ENCODE measurements around the gene SEPTIN6. TPM values are rescaled to one million over a fixed set of nuclear protein-coding genes. Genes with fewer than 3 reads are reported as not detected.

The SEPTIN6 gene
- total RNA-seq, 1 experiment from 2014 or later = 7.7 TPM

GRCh38 chrX:119734897-119735339 is 42.0 kb upstream of the SEPTIN6 start:
- Mint-ChIP-seq H3K4me3 (ENCODE audit: low read depth, unreplicated experiment) (no peak overlapping the region), H3K4me1 (ENCODE audit: low read depth, unreplicated experiment) (no peaks in the 10 kb centered on the region), H3K9me3 (ENCODE audit: low read depth, unreplicated experiment) (no peaks in the 10 kb centered on the region), H3K36me3 (ENCODE audit: insufficient read depth, unreplicated experiment) (no peaks in the 10 kb centered on the region), H3K27me3 (ENCODE audit: unreplicated experiment) (peaks cover 38% of the 10 kb centered on the region), H3K27ac (ENCODE audit: unreplicated experiment) (no peak overlapping the region)
- CTCF ChIA-PET = no interaction called here
- intact Hi-C loops (cut with micrococcal nuclease; ENCODE audit: unreplicated experiment) = loop anchor here (5.0 kb wide), 1 partner anchor 218 kb away; no protein-coding TSS in a partner anchor
- no peak for TF ChIP-seq CTCF (IDR thresholded peaks at IDR 0.05; ENCODE audit: unreplicated experiment)
- no TSS peak for BruUV-seq (replicated peaks)
- DNase-seq = peak; percentile 13

- BruUV-seq (replicated peaks) = no TSS peak
- Mint-ChIP-seq H3K4me3 (ENCODE audit: low read depth, unreplicated experiment) (no peak overlapping the region), H3K36me3 (ENCODE audit: insufficient read depth, unreplicated experiment) (no peaks in the 10 kb centered on the region), H3K27ac (ENCODE audit: unreplicated experiment) (no peak overlapping the region), H3K9me3 (ENCODE audit: low read depth, unreplicated experiment) (no peaks in the 10 kb centered on the region), H3K4me1 (ENCODE audit: low read depth, unreplicated experiment) (no peaks in the 10 kb centered on the region), H3K27me3 (ENCODE audit: unreplicated experiment) (peaks cover 24% of the 10 kb centered on the region)
- CTCF ChIA-PET = interaction anchor here (0.7 to 3.1 kb wide), 5 partner anchors 15 to 1665 kb away, joined by 3 to 24 read pairs (median 4); no protein-coding TSS in a partner anchor
- intact Hi-C loops (cut with micrococcal nuclease; ENCODE audit: unreplicated experiment) = loop anchor here (1.0 to 5.0 kb wide), 3 partner anchors 119 to 212 kb away; partner anchors contain the start of gene NKRF
- DNase-seq = peak; percentile 68
- TF ChIP-seq CTCF (IDR thresholded peaks at IDR 0.05; ENCODE audit: unreplicated experiment) = peak; percentile 46
Measured at GRCh38 chrX:119729408-119730201, 36.6 kb upstream of the SEPTIN6 start.

GRCh38 chrX:119728487-119728886 is 35.5 kb upstream of the SEPTIN6 start:
- Mint-ChIP-seq H3K36me3 (ENCODE audit: insufficient read depth, unreplicated experiment) (no peaks in the 10 kb centered on the region), H3K27me3 (ENCODE audit: unreplicated experiment) (peaks cover 22% of the 10 kb centered on the region), H3K27ac (ENCODE audit: unreplicated experiment) (no peak overlapping the region), H3K9me3 (ENCODE audit: low read depth, unreplicated experiment) (no peaks in the 10 kb centered on the region), H3K4me1 (ENCODE audit: low read depth, unreplicated experiment) (no peaks in the 10 kb centered on the region), H3K4me3 (ENCODE audit: low read depth, unreplicated experiment) (no peak overlapping the region)
- intact Hi-C loops (cut with micrococcal nuclease; ENCODE audit: unreplicated experiment) = no loop called here
- CTCF ChIA-PET = interaction anchor here (0.6 to 3.1 kb wide), 4 partner anchors 28 to 124 kb away, joined by 3 to 24 read pairs (median 4); no protein-coding TSS in a partner anchor
- BruUV-seq (replicated peaks) = no TSS peak
- no peak for TF ChIP-seq CTCF (IDR thresholded peaks at IDR 0.05; ENCODE audit: unreplicated experiment)
- DNase-seq = peak; percentile 15

GRCh38 chrX:119726900-119727555 is 34.1 kb upstream of the SEPTIN6 start:
- Mint-ChIP-seq H3K9me3 (ENCODE audit: low read depth, unreplicated experiment) (no peaks in the 10 kb centered on the region), H3K36me3 (ENCODE audit: insufficient read depth, unreplicated experiment) (no peaks in the 10 kb centered on the region), H3K27me3 (ENCODE audit: unreplicated experiment) (peaks cover 16% of the 10 kb centered on the region), H3K4me1 (ENCODE audit: low read depth, unreplicated experiment) (no peaks in the 10 kb centered on the region), H3K27ac (ENCODE audit: unreplicated experiment) (no peak overlapping the region), H3K4me3 (ENCODE audit: low read depth, unreplicated experiment) (no peak overlapping the region)
- no peak for DNase-seq
- BruUV-seq (replicated peaks) = no TSS peak
- intact Hi-C loops (cut with micrococcal nuclease; ENCODE audit: unreplicated experiment) = no loop called here
- TF ChIP-seq CTCF (IDR thresholded peaks at IDR 0.05; ENCODE audit: unreplicated experiment) = no peak
- CTCF ChIA-PET = interaction anchor here (0.6 to 1.0 kb wide), 4 partner anchors 16 to 85 kb away, joined by 3 to 5 read pairs (median 3); no protein-coding TSS in a partner anchor

Measured in Calu3 (cell line).